Keratinocyte (primary cell): ENCODE measurements around the gene NCKAP5.

ENCODE experiments used
- EZH2 ChIP-seq: IDR thresholded peaks from one replicate; pipeline ENCODE4 v1.6.1; 2012; ENCODE audit warnings: inconsistent platforms, mild to moderate bottlenecking, low read length, moderate library complexity
- TF ChIP-seq, protein P1 (sequence below), 3 experiments: IDR thresholded peaks in 1 of 3; conservative IDR thresholded peaks in 1 of 3; optimal IDR thresholded peaks in 1 of 3; 2 replicates in 2 of 3; 3 replicates in 1 of 3; pipeline versions ENCODE3 to v1.5.1; 2011; ENCODE audit warnings: low read length in 3 of 3, mild to moderate bottlenecking in 3 of 3, moderate library complexity in 2 of 3, control low read depth in 1 of 3, inconsistent platforms in 1 of 3; ENCODE audit not compliant: insufficient read depth in 2 of 3; ENCODE audit errors: extremely low read depth in 1 of 3

DNA sequence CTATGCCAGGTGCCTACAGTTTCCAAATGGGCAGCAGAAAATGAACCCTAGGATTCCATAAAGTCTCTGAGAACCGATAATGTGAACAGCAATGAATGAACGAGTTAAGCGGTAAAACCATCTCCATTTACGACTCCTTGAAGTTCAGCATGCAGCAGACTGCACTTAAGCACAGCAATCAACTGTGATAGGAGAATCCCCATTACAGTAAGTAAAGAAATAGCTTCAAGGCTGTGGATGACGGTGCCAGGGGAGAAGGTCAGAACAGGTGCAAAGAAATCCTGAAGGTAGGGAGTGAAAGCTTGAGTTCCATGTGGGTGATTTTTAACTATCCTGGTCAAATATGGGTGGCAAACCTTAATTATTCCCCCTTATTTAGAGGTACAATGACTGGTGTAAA is 444.4 kb downstream of the NCKAP5 start:
- TF ChIP-seq, protein P1, sequence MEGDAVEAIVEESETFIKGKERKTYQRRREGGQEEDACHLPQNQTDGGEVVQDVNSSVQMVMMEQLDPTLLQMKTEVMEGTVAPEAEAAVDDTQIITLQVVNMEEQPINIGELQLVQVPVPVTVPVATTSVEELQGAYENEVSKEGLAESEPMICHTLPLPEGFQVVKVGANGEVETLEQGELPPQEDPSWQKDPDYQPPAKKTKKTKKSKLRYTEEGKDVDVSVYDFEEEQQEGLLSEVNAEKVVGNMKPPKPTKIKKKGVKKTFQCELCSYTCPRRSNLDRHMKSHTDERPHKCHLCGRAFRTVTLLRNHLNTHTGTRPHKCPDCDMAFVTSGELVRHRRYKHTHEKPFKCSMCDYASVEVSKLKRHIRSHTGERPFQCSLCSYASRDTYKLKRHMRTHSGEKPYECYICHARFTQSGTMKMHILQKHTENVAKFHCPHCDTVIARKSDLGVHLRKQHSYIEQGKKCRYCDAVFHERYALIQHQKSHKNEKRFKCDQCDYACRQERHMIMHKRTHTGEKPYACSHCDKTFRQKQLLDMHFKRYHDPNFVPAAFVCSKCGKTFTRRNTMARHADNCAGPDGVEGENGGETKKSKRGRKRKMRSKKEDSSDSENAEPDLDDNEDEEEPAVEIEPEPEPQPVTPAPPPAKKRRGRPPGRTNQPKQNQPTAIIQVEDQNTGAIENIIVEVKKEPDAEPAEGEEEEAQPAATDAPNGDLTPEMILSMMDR (optimal IDR thresholded peaks at IDR 0.05 in 1 of 3, IDR thresholded peaks at IDR 0.05 in 1 of 3, conservative IDR thresholded peaks at IDR 0.05 in 1 of 3; ENCODE audit: extremely low read depth in 1 of 3, insufficient read depth in 2 of 3, low read length in 3 of 3) = no peak
- TF ChIP-seq EZH2 = no peak
